Parathyroid adenoma (tissue), 2 donors: ENCODE results near the gene TNNI3.
A peak's percentile ranks its signal among the peaks of the same experiment; 100 is the strongest.
"Not testable (repeated sequence)": the region's sequence is repeated elsewhere in the genome, so short reads cannot be mapped to it uniquely, and the experiment has no call there.

ENCODE experiments used
- H2AFZ ChIP-seq: fragments of 300-600 bp; sonication (generic); one replicate; pipeline ENCODE4 v1.7.0; 2017; ENCODE audit warnings: antibody characterized with exemption, mild to moderate bottlenecking
- H3K27ac ChIP-seq: fragments of 300-600 bp; sonication (generic); one replicate; pipeline ENCODE4 v1.7.0; 2017
- H3K27me3 ChIP-seq: fragments of 300-600 bp; sonication (generic); one replicate; pipeline ENCODE4 v1.7.0; 2017; ENCODE audit warnings: low read length; ENCODE audit not compliant: control insufficient read depth, insufficient read depth
- H3K36me3 ChIP-seq: fragments of 300-600 bp; sonication (generic); one replicate; pipeline ENCODE4 v1.7.0; 2017; ENCODE audit warnings: low read length; ENCODE audit not compliant: control insufficient read depth, insufficient read depth
- H3K4me1 ChIP-seq: fragments of 300-600 bp; sonication (generic); one replicate; pipeline ENCODE4 v1.7.0; 2017; ENCODE audit warnings: control low read depth
- H3K4me2 ChIP-seq: fragments of 300-600 bp; sonication (generic); one replicate; pipeline ENCODE4 v1.7.0; 2017; ENCODE audit warnings: low read length
- H3K4me3 ChIP-seq: fragments of 300-600 bp; sonication (generic); one replicate; pipeline ENCODE4 v1.7.0; 2017; ENCODE audit warnings: low read depth, low read length
- H3K79me2 ChIP-seq: fragments of 300-600 bp; sonication (generic); one replicate; pipeline ENCODE4 v1.7.0; 2017; ENCODE audit warnings: control low read depth
- H3K9ac ChIP-seq: fragments of 300-600 bp; sonication (generic); one replicate; pipeline ENCODE4 v1.7.0; 2017; ENCODE audit warnings: mild to moderate bottlenecking
- H3K9me3 ChIP-seq: fragments of 300-600 bp; sonication (generic); one replicate; pipeline ENCODE4 v1.7.0; 2017; ENCODE audit warnings: low read length; ENCODE audit not compliant: control insufficient read depth
- TF ChIP-seq, protein P1 (sequence below): fragments of 300-600 bp; sonication (generic); IDR thresholded peaks from one replicate; pipeline ENCODE4 v1.7.0; 2017; ENCODE audit warnings: antibody characterized with exemption, mild to moderate bottlenecking
- donor health status: primary hyperparathyroidism.

The TNNI3 gene

DNA sequence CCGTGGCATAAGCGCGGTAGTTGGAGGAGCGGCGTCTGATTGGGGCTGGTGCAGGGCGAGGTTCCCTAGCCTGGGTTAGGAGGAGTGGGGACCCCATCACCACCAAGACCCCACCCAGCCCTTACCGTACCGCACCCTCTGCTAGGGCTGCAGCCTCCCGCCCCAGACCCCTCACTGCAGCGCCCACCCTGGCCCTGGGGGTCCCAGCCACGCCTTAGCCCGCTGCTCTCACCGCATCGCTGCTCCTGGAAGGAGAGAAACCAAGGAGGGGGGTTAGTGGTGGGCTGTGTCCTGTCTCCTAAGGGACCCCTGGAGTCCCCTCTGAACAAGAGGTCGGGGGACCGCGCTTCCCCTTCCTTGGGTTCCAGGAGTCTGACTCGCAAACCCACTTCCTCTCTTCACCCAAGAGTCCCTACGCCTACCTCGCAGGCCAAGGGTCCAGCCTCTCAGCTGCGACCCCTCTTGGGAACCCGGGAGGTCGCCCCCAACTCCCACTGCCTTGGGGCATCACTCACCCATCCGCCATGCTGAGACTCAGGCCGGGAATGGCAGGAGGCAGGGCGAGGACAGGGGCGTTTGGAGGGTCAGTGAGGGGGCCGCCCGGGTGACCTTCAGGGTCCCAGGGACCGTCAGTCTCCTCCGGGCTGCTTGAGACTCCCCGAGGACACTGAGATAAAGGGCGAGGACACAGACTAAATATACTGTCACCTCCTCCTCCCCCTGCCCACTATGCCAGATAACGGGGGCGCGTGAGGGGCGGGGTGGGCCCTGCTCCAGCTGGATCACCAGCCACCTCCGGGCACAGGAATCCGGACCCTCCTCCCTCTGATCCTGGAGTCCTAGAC is at the start of gene TNNI3:
TNNI3 (minus strand) TSS at position 669 of the 845 bp plus-strand sequence; CDS start at position 526, 143 bp downstream.
- Histone ChIP-seq H3K27ac (no peak within 1 kb of the TSS), H3K79me2 (no peaks in the 10 kb centered on the region), H3K36me3 (no peaks in the 10 kb centered on the region), H3K4me3 (peak within 1 kb of the TSS; percentile 52), H3K4me2 (peak within 1 kb of the TSS; percentile 69), H3K9me3 (no peaks in the 10 kb centered on the region), H3K27me3 (no peaks in the 10 kb centered on the region), H2AFZ (peak within 1 kb of the TSS; percentile 65), H3K9ac (no peak within 1 kb of the TSS), H3K4me1 (no peaks in the 10 kb centered on the region)
- TF ChIP-seq, protein P1, sequence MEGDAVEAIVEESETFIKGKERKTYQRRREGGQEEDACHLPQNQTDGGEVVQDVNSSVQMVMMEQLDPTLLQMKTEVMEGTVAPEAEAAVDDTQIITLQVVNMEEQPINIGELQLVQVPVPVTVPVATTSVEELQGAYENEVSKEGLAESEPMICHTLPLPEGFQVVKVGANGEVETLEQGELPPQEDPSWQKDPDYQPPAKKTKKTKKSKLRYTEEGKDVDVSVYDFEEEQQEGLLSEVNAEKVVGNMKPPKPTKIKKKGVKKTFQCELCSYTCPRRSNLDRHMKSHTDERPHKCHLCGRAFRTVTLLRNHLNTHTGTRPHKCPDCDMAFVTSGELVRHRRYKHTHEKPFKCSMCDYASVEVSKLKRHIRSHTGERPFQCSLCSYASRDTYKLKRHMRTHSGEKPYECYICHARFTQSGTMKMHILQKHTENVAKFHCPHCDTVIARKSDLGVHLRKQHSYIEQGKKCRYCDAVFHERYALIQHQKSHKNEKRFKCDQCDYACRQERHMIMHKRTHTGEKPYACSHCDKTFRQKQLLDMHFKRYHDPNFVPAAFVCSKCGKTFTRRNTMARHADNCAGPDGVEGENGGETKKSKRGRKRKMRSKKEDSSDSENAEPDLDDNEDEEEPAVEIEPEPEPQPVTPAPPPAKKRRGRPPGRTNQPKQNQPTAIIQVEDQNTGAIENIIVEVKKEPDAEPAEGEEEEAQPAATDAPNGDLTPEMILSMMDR, result no peak

DNA sequence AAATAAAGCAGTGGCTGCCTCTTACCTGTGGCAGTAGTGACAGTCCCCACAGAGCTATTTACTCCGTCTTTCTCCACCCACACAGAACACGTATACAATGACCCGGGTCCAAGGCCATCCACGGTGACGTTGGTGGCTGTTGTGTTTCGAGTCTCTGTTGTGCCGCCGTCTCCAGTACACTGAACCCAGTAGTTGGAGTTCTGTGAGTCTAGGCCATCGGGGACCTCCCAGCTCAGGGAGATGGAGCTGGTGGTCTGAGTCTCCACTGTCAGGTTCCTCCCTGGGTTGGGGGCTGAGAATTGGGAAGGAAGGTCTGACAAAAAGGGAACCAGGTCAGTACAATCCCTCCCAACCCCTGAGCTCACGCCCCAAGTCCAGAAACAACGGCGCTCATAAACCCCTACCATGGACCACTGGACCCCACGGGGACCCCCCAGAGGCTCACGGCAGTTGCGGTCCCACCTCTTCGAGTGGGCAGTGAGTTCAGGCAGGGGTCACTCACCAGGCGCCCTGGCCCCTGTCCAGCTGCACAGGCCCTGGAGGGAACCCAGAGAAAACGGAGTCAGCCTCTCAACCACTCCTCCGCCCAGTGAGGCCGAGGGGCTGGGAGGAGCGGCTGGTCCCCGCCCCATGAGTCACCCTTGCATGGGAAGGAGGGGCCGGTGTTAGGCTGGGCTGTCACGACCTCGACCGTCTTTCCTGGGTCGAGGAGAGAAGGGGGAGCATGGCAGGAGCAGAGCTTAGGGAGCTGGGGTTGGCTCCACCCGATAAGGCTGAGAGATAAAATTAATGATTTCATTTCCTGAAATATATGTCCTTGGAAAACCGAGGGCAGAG is 49.4 kb upstream of the TNNI3 start:
- Histone ChIP-seq H3K9ac (peak overlapping the region; percentile 67), H3K9me3 (no peaks in the 10 kb centered on the region), H3K27ac (no peak overlapping the region), H3K27me3 (no peaks in the 10 kb centered on the region), H3K36me3 (no peaks in the 10 kb centered on the region), H3K4me1 (peaks cover 8% of the 10 kb centered on the region), H3K4me2 (no peak overlapping the region), H3K79me2 (no peaks in the 10 kb centered on the region), H3K4me3 (no peak overlapping the region), H2AFZ (peak overlapping the region; percentile 77)
- TF ChIP-seq, protein P1, result no peak

DNA sequence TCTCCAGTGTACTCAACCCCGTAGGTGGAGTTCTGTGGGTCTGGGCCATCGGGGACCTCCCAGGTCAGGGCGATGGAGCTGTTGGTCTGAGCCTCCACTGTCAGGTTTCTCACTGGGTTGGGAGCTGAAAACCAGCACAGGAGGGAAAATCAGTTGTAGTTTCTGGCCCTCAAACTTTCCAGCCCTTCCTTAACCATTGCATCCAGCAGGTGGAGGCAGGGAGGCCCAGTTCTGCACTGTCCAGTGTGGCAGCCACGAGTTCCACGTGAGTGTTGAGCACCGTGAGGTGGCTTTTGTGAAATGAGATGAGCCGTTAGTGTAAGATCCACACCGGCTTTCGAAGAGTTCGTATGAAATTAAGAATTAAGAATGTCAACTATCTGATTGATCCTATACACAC is 44.7 kb upstream of the TNNI3 start:
- not testable (repeated sequence) for H3K27me3 ChIP-seq, H3K27ac ChIP-seq, H2AFZ ChIP-seq, H3K4me2 ChIP-seq, H3K4me3 ChIP-seq, H3K79me2 ChIP-seq, H3K4me1 ChIP-seq, H3K9me3 ChIP-seq, H3K9ac ChIP-seq, H3K36me3 ChIP-seq
- TF ChIP-seq, protein P1, result peak; percentile 10

DNA sequence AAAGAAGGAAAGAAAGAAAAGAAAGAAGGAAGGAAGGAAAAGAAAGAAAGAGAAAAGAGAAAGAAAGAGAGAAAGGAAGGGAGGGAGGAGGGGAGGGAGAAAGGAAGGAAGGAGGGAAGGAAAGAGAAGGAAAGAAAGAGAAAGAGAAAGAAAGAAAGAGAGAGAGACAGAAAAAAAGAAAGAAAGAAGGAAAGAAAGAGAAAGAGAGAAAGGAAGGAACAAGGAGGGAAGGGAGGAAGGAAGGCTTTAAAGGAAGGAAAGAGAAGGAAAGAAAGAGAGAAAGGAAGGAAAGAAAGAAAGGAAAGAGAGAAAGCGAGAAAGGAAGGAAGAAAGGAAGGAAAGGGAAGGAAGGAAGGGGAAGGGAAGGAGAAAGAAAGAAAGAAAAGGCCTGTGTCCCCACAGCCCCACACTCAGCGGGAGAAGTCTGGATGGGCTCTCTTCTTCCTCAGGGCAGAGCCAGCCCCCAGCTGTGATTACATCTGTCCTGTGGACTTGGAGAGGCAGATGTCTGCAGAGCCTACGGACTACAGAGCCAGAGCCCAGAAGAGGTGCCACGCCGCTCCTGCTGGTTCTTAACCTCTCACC is 42.2 kb upstream of the TNNI3 start:
- H3K4me1 ChIP-seq, result no peaks in the 10 kb centered on the region
- H3K79me2 ChIP-seq, result no peaks in the 10 kb centered on the region
- H3K27ac ChIP-seq, result no peak overlapping the region
- TF ChIP-seq, protein P1, result no peak
- no peak overlapping the region for H2AFZ ChIP-seq
- no peaks in the 10 kb centered on the region for H3K36me3 ChIP-seq
- no peak overlapping the region for H3K4me2 ChIP-seq
- no peaks in the 10 kb centered on the region for H3K27me3 ChIP-seq
- no peaks in the 10 kb centered on the region for H3K9me3 ChIP-seq
- no peak overlapping the region for H3K9ac ChIP-seq
- H3K4me3 ChIP-seq, result no peak overlapping the region
